Measurements from ENCODE around the gene CAMK2D. TPM values are rescaled to one million over a fixed set of nuclear protein-coding genes. Genes with fewer than 3 reads are reported as not detected.

Gene CAMK2D
- total RNA-seq, 1 experiment from 2014 or later = 7.1 TPM

- no TSS peak for BruUV-seq (replicated peaks)
Observed at GRCh38 chr4:113547487-113548042, 214.0 kb downstream of the CAMK2D start.

GRCh38 chr4:113541933-113542332 lies 219.6 kb downstream of the CAMK2D start:
- H4K20me1 ChIP-seq (ENCODE audit: insufficient read depth) = no peaks in the 10 kb centered on the region
- H3K27ac ChIP-seq = no peak overlapping the region
- DNase-seq = no peak
- ChIA-PET CTCF (no interaction called here), POLR2A (ENCODE audit: unreplicated experiment) (no interaction called here)
- H3K9me3 ChIP-seq (ENCODE audit: insufficient read depth, low read depth) = no peaks in the 10 kb centered on the region
- no peak overlapping the region for H3K4me3 ChIP-seq
- intact Hi-C loops (cut with micrococcal nuclease; ENCODE audit: unreplicated experiment) = no loop called here
- TF ChIP-seq, protein P1, sequence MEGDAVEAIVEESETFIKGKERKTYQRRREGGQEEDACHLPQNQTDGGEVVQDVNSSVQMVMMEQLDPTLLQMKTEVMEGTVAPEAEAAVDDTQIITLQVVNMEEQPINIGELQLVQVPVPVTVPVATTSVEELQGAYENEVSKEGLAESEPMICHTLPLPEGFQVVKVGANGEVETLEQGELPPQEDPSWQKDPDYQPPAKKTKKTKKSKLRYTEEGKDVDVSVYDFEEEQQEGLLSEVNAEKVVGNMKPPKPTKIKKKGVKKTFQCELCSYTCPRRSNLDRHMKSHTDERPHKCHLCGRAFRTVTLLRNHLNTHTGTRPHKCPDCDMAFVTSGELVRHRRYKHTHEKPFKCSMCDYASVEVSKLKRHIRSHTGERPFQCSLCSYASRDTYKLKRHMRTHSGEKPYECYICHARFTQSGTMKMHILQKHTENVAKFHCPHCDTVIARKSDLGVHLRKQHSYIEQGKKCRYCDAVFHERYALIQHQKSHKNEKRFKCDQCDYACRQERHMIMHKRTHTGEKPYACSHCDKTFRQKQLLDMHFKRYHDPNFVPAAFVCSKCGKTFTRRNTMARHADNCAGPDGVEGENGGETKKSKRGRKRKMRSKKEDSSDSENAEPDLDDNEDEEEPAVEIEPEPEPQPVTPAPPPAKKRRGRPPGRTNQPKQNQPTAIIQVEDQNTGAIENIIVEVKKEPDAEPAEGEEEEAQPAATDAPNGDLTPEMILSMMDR (conservative IDR thresholded peaks at IDR 0.05) = no peak
- no peak for TF ChIP-seq EZH2 (IDR thresholded peaks at IDR 0.05; ENCODE audit: low read depth)
- no peak overlapping the region for H2AFZ ChIP-seq
- no peaks in the 10 kb centered on the region for H3K27me3 ChIP-seq (ENCODE audit: insufficient read depth, low read depth)
- no peak overlapping the region for H3K4me2 ChIP-seq
- H3K79me2 ChIP-seq (ENCODE audit: low read depth) = no peaks in the 10 kb centered on the region
- H3F3A ChIP-seq (ENCODE audit: insufficient read depth, low read depth) = no peaks in the 10 kb centered on the region
- H3K4me1 ChIP-seq (replicated peaks; ENCODE audit: insufficient read depth) = peaks cover 5% of the 10 kb centered on the region; the same call in 1 of the 2 replicates
- no peaks in the 10 kb centered on the region for H3K36me3 ChIP-seq (ENCODE audit: low read depth)
- no peaks in the 10 kb centered on the region for H3K9me2 ChIP-seq (ENCODE audit: insufficient read depth)
- BruUV-seq (replicated peaks) = no TSS peak

More at GRCh38 chr4:113547487-113548042, 214.0 kb downstream of the CAMK2D start:
- Histone ChIP-seq H3F3A (ENCODE audit: insufficient read depth, low read depth) (no peaks in the 10 kb centered on the region), H3K27me3 (ENCODE audit: insufficient read depth, low read depth) (no peaks in the 10 kb centered on the region), H3K9me2 (ENCODE audit: insufficient read depth) (no peaks in the 10 kb centered on the region), H3K4me3 (no peak overlapping the region), H4K20me1 (ENCODE audit: insufficient read depth) (no peaks in the 10 kb centered on the region), H3K36me3 (ENCODE audit: low read depth) (no peaks in the 10 kb centered on the region), H3K27ac (no peak overlapping the region), H3K9me3 (ENCODE audit: insufficient read depth, low read depth) (no peaks in the 10 kb centered on the region; the same call in 1 of the 2 replicates), H3K4me1 (replicated peaks; ENCODE audit: insufficient read depth) (peaks cover 10% of the 10 kb centered on the region), H2AFZ (no peak overlapping the region), H3K79me2 (ENCODE audit: low read depth) (no peaks in the 10 kb centered on the region), H3K4me2 (0 out of 2 replicates have a peak overlapping the region, but pooled peaks have one; percentile 16)
- intact Hi-C loops (cut with micrococcal nuclease; ENCODE audit: unreplicated experiment) = loop anchor here (1.0 to 2.0 kb wide), 4 partner anchors 79 to 524 kb away; partner anchors contain the start of gene CAMK2D
- TF ChIP-seq EZH2 (IDR thresholded peaks at IDR 0.05; ENCODE audit: low read depth) = no peak
- TF ChIP-seq, protein P1 (conservative IDR thresholded peaks at IDR 0.05) = peak; percentile 83
- CTCF ChIA-PET = no interaction called here
- POLR2A ChIA-PET (ENCODE audit: unreplicated experiment) = interaction anchor here (0.6 kb wide), 1 partner anchor 10 kb away, joined by 3 read pairs; no protein-coding TSS in a partner anchor
- DNase-seq = peak; percentile 76 to 83

DNA sequence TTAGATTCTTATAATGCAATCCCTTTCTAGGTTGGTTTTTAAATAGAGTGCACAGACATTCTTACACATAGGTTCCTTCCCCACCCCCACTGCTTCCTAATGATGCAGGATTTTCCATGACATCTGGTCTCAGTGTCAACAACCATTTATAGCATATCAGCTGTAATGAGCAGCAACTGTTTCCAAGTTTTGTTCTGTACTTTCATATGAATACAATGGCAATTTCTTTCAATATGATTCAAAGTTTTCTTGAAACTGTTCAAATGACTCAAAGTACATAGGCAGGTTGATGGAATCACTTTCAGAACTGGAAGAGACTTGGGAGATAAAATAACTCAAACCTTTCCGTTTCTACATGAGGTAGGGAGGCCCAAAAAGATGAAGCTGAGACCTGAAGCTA lies 220.7 kb downstream of the CAMK2D start:
- Histone ChIP-seq H3K4me1 (replicated peaks; ENCODE audit: insufficient read depth) (no peaks in the 10 kb centered on the region), H4K20me1 (ENCODE audit: insufficient read depth) (no peaks in the 10 kb centered on the region), H3K27ac (no peak overlapping the region), H3K79me2 (ENCODE audit: low read depth) (no peaks in the 10 kb centered on the region), H3K4me3 (no peak overlapping the region), H3K4me2 (no peak overlapping the region), H3K36me3 (ENCODE audit: low read depth) (no peaks in the 10 kb centered on the region), H3K9me2 (ENCODE audit: insufficient read depth) (no peaks in the 10 kb centered on the region), H3K9me3 (ENCODE audit: insufficient read depth, low read depth) (no peaks in the 10 kb centered on the region), H3K27me3 (ENCODE audit: insufficient read depth, low read depth) (no peaks in the 10 kb centered on the region), H2AFZ (no peak overlapping the region), H3F3A (ENCODE audit: insufficient read depth, low read depth) (no peaks in the 10 kb centered on the region)
- no TSS peak for BruUV-seq (replicated peaks)
- TF ChIP-seq, protein P1 (conservative IDR thresholded peaks at IDR 0.05) = no peak
- no peak for TF ChIP-seq EZH2 (IDR thresholded peaks at IDR 0.05; ENCODE audit: low read depth)
- CTCF ChIA-PET = no interaction called here
- no peak for DNase-seq
- intact Hi-C loops (cut with micrococcal nuclease; ENCODE audit: unreplicated experiment) = no loop called here
- POLR2A ChIA-PET (ENCODE audit: unreplicated experiment) = interaction anchor here (0.6 kb wide), 1 partner anchor 133 kb away, joined by 3 read pairs; no protein-coding TSS in a partner anchor

All from PC-9 (cell line).